ENCODE results near the gene GMIP. TPM values are rescaled to one million over a fixed set of nuclear protein-coding genes. Genes with fewer than 3 reads are reported as not detected.

The GMIP gene
- total RNA-seq, 1 donor from 2014 or later: 37.3 TPM

- Histone ChIP-seq H3K9me3 (no peaks in the 10 kb centered on the region), H3K4me1 (no peaks in the 10 kb centered on the region), H3K4me3 (no peak overlapping the region), H3K36me3 (peaks cover 31% of the 10 kb centered on the region), H3K27ac (no peak overlapping the region), H3K27me3 (no peaks in the 10 kb centered on the region)
- ATAC-seq (no peak), DNase-seq (no peak)
- intact Hi-C loops (cut with DNase I): no loop called here
- no peak for TF ChIP-seq CTCF (IDR thresholded peaks at IDR 0.05)
Measured at GRCh38 chr19:19679176-19680073, 36.0 kb upstream of the GMIP start.

GRCh38 chr19:19677579-19677978 is 34.1 kb upstream of the GMIP start:
- intact Hi-C loops (cut with DNase I): no loop called here
- no peak for TF ChIP-seq CTCF (IDR thresholded peaks at IDR 0.05)
- no peak for ATAC-seq
- no peak for DNase-seq
- Histone ChIP-seq H3K9me3 (no peaks in the 10 kb centered on the region), H3K27me3 (no peaks in the 10 kb centered on the region), H3K36me3 (peaks cover 31% of the 10 kb centered on the region), H3K4me1 (no peaks in the 10 kb centered on the region), H3K4me3 (no peak overlapping the region), H3K27ac (no peak overlapping the region)

- DNase-seq (no peak), ATAC-seq (no peak)
- no peaks in the 10 kb centered on the region for H3K27me3 ChIP-seq
- no peak overlapping the region for H3K4me3 ChIP-seq
- H3K36me3 ChIP-seq: peaks cover 19% of the 10 kb centered on the region
- no peak for TF ChIP-seq CTCF (IDR thresholded peaks at IDR 0.05)
- no peak overlapping the region for H3K27ac ChIP-seq
- peaks cover 10% of the 10 kb centered on the region for H3K4me1 ChIP-seq
- H3K9me3 ChIP-seq: no peaks in the 10 kb centered on the region
- intact Hi-C loops (cut with DNase I): no loop called here
Measured at GRCh38 chr19:19674315-19674714, 30.9 kb upstream of the GMIP start.

DNA sequence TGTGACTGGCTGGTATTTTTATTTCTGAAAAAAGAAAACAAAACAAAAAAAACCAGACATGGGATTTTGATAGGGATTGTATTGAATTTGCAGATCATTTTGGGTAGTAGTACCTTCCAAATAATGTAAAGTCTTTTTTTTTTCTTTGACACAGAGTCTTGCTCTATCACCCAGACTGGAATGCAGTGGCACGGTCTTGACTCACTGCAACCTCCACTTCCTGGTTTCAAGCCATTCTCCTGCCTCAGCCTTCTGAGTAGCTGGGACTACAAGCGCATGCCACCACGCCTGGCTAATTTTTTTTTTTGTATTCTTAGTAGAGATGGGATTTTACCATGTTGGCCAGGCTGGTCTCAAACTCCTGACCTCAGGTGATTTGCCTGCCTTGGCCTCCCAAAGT is 29.4 kb upstream of the GMIP start:
- intact Hi-C loops (cut with DNase I): no loop called here
- ATAC-seq (no peak), DNase-seq (no peak)
- no peak overlapping the region for H3K4me3 ChIP-seq
- no peak overlapping the region for H3K27ac ChIP-seq
- no peaks in the 10 kb centered on the region for H3K9me3 ChIP-seq
- peaks cover 4% of the 10 kb centered on the region for H3K36me3 ChIP-seq
- TF ChIP-seq CTCF (IDR thresholded peaks at IDR 0.05): no peak
- H3K27me3 ChIP-seq: no peaks in the 10 kb centered on the region
- H3K4me1 ChIP-seq: peaks cover 10% of the 10 kb centered on the region

DNA sequence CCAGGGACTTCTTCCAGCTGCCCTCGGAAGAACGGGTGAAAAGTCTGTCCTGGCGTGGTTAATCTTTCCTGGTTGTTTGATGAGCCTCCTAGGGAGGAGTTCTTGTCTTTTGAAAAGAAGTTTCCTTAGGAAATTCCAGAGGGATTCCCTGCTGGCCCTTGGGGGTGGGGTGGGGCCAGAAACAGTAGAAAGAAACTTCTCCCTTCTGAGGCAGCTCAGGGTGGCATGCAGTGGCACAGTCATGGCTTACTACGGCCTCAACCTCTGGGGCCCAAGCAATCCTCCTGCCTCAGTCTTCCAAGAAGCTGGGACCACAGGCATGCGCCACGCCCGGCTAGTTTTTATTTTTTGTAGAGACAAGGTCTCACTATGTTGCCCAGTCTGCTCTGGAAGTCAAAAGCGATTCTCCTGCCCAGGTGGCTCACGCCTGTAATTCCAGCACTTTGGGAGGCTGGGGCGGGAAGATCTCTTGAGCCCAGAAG is 26.7 kb upstream of the GMIP start:
- Histone ChIP-seq H3K9me3 (no peaks in the 10 kb centered on the region), H3K4me3 (peak overlapping the region; percentile 96), H3K4me1 (peaks cover 10% of the 10 kb centered on the region), H3K27ac (no peak overlapping the region), H3K27me3 (no peaks in the 10 kb centered on the region), H3K36me3 (no peaks in the 10 kb centered on the region)
- ATAC-seq (no peak), DNase-seq (no peak)
- intact Hi-C loops (cut with DNase I): no loop called here
- TF ChIP-seq CTCF (IDR thresholded peaks at IDR 0.05): no peak

All from upper lobe of right lung (tissue), 1 donor.